H1 (cell line): Measurements from ENCODE around the gene PPP3CB.

Experiments
- ASH2L ChIP-seq: fragments of 200-600, 300-600 bp; sonication (generic); IDR thresholded peaks from one replicate; pipeline ENCODE4 v1.7.1; 2017; ENCODE audit warnings: low read length
- CHD1 ChIP-seq: IDR thresholded peaks from 2 replicates; pipeline ENCODE4 v1.6.1; 2012; ENCODE audit warnings: low read depth, low read length, improper control_type of control experiment
- CTCF ChIP-seq, 3 experiments: IDR thresholded peaks; 1 replicate in 2 of 3; 2 replicates in 1 of 3; pipeline versions ENCODE4 v1.5.1 to v1.6.1; 2011; ENCODE audit warnings: low read length in 3 of 3, mild to moderate bottlenecking in 3 of 3, inconsistent platforms in 2 of 3, low read depth in 1 of 3, moderate library complexity in 1 of 3; ENCODE audit not compliant: insufficient read depth in 1 of 3; ENCODE audit errors: control extremely low read depth in 1 of 3
- HDAC2 ChIP-seq, 2 experiments: fragments of 300-600 bp in 1 of 2; sonication (generic) in 1 of 2; IDR thresholded peaks; 2 replicates each; pipeline ENCODE4 v1.6.1; 2011 to 2012; ENCODE audit warnings: low read depth in 2 of 2, low read length in 2 of 2, mild to moderate bottlenecking in 2 of 2, moderate library complexity in 2 of 2, borderline replicate concordance in 1 of 2, inconsistent platforms in 1 of 2
- POLR2A ChIP-seq, 2 experiments: IDR thresholded peaks; 1 replicate in 1 of 2; 2 replicates in 1 of 2; pipeline ENCODE4 v1.6.1; 2011; ENCODE audit warnings: low read depth in 2 of 2, low read length in 2 of 2, mild to moderate bottlenecking in 2 of 2; ENCODE audit errors: control extremely low read depth in 1 of 2
- TEAD4 ChIP-seq: IDR thresholded peaks from 2 replicates; pipeline ENCODE4 v1.6.1; 2012; ENCODE audit warnings: low read depth, low read length, inconsistent platforms, mixed read lengths
- TF ChIP-seq, protein P1 (sequence below): IDR thresholded peaks from 2 replicates; pipeline ENCODE4 v1.6.1; 2011; ENCODE audit warnings: low read length, improper control_type of control experiment

DNA sequence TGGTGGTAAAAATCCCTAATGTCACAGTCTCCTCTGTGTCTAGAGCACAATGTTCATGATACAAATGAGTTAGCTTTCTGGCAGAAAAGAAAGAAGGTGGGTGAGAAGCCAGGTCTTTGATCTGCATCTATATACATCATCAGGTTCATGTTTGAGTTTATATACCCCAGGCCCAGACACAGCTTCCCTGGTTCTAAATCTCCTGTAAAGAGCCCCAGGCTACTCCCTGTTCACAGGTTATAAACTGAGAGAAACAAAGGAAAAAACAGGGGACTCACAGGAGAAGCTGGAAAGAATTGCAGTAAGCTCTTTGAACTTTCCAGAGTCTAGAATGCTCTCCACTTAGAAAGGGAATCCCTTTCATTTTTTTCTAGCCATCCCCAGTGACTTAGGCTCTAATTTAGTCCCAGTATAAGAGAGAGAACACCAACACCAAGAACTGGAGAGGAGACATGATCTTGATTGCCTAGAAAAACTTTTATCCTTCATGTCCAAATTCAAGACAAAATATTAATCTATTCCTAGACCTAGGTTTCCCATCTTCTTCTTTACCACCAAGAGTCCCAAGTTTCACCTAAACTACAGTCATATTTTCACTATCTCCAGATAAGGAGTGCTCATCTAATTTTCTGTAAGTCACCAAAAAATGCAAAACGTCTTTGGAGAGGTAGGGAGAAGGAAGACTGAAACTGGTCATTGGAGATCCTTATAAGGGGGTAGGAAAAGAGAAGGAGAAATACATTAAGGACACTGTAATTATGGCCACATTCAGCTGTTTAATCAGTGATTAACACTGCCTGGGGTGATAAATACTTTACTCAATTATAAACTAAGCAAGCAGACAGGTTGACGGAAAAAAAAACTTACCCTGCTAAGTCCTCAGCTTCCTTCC, 62.9 kb downstream of the PPP3CB start:
- TF ChIP-seq TEAD4: no peak
- no peak for TF ChIP-seq CTCF (IDR thresholded peaks at IDR 0.05; ENCODE audit: control extremely low read depth in 1 of 3, insufficient read depth in 1 of 3, low read depth in 1 of 3, low read length in 3 of 3)
- no peak for TF ChIP-seq POLR2A (IDR thresholded peaks at IDR 0.05; ENCODE audit: control extremely low read depth in 1 of 2, low read depth in 2 of 2, low read length in 2 of 2)
- TF ChIP-seq, protein P1, sequence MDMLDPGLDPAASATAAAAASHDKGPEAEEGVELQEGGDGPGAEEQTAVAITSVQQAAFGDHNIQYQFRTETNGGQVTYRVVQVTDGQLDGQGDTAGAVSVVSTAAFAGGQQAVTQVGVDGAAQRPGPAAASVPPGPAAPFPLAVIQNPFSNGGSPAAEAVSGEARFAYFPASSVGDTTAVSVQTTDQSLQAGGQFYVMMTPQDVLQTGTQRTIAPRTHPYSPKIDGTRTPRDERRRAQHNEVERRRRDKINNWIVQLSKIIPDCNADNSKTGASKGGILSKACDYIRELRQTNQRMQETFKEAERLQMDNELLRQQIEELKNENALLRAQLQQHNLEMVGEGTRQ: no peak
- TF ChIP-seq CHD1: no peak
- TF ChIP-seq HDAC2 (IDR thresholded peaks at IDR 0.05; ENCODE audit: borderline replicate concordance in 1 of 2, low read depth in 2 of 2, low read length in 2 of 2): no peak
- no peak for TF ChIP-seq ASH2L
